Testis (tissue), 3 donors: ENCODE results near the gene GPR15LG. TPM values are rescaled to one million over a fixed set of nuclear protein-coding genes. Genes with fewer than 3 reads are reported as not detected.

Experiments
- DNase-seq: peaks from one replicate; pipeline ENCODE4 v3.0.0-alpha.2; 2019
- H3K27ac ChIP-seq, 2 donors: fragments of 200-600 bp; sonication (generic); one replicate each; pipeline ENCODE4 v1.5.1; 2019
- H3K27me3 ChIP-seq: fragments of 200-600 bp; sonication (generic); one replicate; pipeline ENCODE4 v1.5.1; 2019
- H3K36me3 ChIP-seq: fragments of 200-600 bp; sonication (generic); one replicate; pipeline ENCODE4 v1.5.1; 2017; ENCODE audit warnings: low read depth; ENCODE audit errors: missing control alignments
- H3K4me1 ChIP-seq: fragments of 200-600 bp; sonication (generic); one replicate; pipeline ENCODE4 v1.5.1; 2019
- H3K4me3 ChIP-seq, 2 donors: fragments of 200-600 bp; sonication (generic); one replicate each; pipeline ENCODE4 v1.5.1; 2017 to 2019
- H3K9me3 ChIP-seq: fragments of 200-600 bp; sonication (generic); one replicate; pipeline ENCODE4 v1.5.1; 2017
- POLR2A ChIP-seq: fragments of 450-650 bp; IDR thresholded peaks from one replicate; pipeline ENCODE4 v1.6.1; 2017; ENCODE audit warnings: antibody characterized with exemption, mild to moderate bottlenecking, moderate library complexity
- WGBS, 2 donors: methylation state at CpG; one replicate each; pipeline ENCODE4 v1.1.5; 2018; 5-methylcytosine and 5-hydroxymethylcytosine counted together
- intact Hi-C: fragments of 100-400 bp; cut with DNase I; formaldehyde crosslinking; loops from one replicate; pipeline ENCODE4 v1.15.1; 2023; ENCODE audit warnings: low total_unique reads
- polyA plus RNA-seq: library from polyadenylated mRNA; stranded (reverse); fragments of 350-450 nt; fragmentation: Illumina TruSeq; extraction: RNeasy Lipid Tissue Mini Kit (QIAGEN cat#74804); gene quantifications from one replicate; pipeline ENCODE4 v1.2.3, GENCODE V29; 2014; ENCODE audit warnings: low read depth, low replicate concordance; ENCODE audit not compliant: insufficient read depth
- total RNA-seq, 2 donors: library from RNA; depleted of rRNA; stranded (reverse); fragments of >200 nt; gene quantifications; one replicate each; pipeline ENCODE4 v1.2.3, GENCODE V29; 2016
- TF ChIP-seq, protein P1 (sequence below), 3 experiments: fragments of 450-650 bp in 2 of 3; fragments of 200-600 bp in 1 of 3; sonication (generic) in 1 of 3; IDR thresholded peaks; one replicate each; pipeline ENCODE4 v1.5.1; 2016 to 2019; ENCODE audit warnings: antibody characterized with exemption in 3 of 3, mild to moderate bottlenecking in 2 of 3, moderate library complexity in 1 of 3

Gene GPR15LG
- total and polyA plus RNA-seq, 3 donors from 2014 or later: not detected

DNA sequence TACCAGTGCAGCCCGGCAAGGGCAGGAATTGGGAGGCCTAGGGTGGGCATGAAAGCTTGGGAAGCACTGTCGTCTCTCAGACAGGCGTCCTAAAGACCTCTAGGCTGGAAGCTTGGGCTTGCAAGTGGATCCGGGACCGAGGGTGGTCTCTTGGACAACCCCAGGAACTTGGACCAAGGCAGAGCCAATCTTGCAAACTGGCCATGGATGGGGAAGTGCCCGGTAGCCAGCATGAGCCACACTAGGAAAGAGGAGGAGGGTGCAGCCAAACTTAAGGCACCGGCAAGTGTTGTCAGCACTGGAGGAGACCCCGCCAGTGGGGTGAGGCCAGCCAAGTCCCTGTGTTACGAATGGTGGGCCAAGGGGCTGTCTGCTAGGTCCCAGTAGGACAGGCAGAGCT lies 43.2 kb downstream of the GPR15LG start:
- Histone ChIP-seq H3K9me3 (no peaks in the 10 kb centered on the region), H3K27ac (no peak overlapping the region), H3K4me3 (no peak overlapping the region), H3K27me3 (no peaks in the 10 kb centered on the region), H3K4me1 (no peaks in the 10 kb centered on the region), H3K36me3 (no peaks in the 10 kb centered on the region)
- 88 to 96% methylated on average over 8 to 9 of the region's 9 CpGs for WGBS, 2 donors
- no peak for DNase-seq
- intact Hi-C loops: no loop called here
- TF ChIP-seq, protein P1, sequence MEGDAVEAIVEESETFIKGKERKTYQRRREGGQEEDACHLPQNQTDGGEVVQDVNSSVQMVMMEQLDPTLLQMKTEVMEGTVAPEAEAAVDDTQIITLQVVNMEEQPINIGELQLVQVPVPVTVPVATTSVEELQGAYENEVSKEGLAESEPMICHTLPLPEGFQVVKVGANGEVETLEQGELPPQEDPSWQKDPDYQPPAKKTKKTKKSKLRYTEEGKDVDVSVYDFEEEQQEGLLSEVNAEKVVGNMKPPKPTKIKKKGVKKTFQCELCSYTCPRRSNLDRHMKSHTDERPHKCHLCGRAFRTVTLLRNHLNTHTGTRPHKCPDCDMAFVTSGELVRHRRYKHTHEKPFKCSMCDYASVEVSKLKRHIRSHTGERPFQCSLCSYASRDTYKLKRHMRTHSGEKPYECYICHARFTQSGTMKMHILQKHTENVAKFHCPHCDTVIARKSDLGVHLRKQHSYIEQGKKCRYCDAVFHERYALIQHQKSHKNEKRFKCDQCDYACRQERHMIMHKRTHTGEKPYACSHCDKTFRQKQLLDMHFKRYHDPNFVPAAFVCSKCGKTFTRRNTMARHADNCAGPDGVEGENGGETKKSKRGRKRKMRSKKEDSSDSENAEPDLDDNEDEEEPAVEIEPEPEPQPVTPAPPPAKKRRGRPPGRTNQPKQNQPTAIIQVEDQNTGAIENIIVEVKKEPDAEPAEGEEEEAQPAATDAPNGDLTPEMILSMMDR (IDR thresholded peaks at IDR 0.05): no peak
- TF ChIP-seq POLR2A: no peak

- TF ChIP-seq, protein P1 (IDR thresholded peaks at IDR 0.05): no peak
- TF ChIP-seq POLR2A: no peak
- intact Hi-C loops: no loop called here
- no peaks in the 10 kb centered on the region for H3K36me3 ChIP-seq
- H3K27me3 ChIP-seq: no peaks in the 10 kb centered on the region
- no peaks in the 10 kb centered on the region for H3K4me1 ChIP-seq
- WGBS, 2 donors: 91 to 92% methylated on average over 4 of the region's 4 CpGs
- no peak overlapping the region for H3K4me3 ChIP-seq
- no peaks in the 10 kb centered on the region for H3K9me3 ChIP-seq
- no peak for DNase-seq
- H3K27ac ChIP-seq: no peak overlapping the region
These were observed 44.1 kb downstream of the GPR15LG start for GRCh38 chr10:84217746-84218145.

DNA sequence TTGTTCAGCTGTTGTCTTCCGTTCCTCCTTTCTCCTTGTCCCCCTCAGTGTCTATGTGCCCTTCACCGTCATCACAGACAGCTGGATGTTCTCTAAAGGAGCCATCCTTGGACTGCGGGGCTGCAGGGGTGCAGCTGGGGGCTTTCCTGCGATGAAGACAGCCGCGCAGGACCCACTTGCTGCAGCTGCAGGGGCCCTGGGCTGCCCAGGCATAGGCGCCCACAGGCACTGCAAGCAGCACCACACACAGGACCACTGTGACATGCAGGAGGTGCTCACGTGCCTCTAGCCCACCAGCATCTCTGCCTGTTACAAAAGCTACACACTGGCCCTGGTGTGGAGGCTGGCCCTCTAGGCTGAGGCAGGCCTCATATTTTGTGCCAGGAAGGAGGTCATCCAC lies 48.3 kb downstream of the GPR15LG start:
- no peak for DNase-seq
- 76 to 91% methylated on average over 6 to 7 of the region's 8 CpGs for WGBS, 2 donors
- Histone ChIP-seq H3K36me3 (no peaks in the 10 kb centered on the region), H3K4me3 (no peak overlapping the region), H3K27ac (no peak overlapping the region), H3K27me3 (no peaks in the 10 kb centered on the region), H3K9me3 (no peaks in the 10 kb centered on the region), H3K4me1 (no peaks in the 10 kb centered on the region)
- TF ChIP-seq, protein P1 (IDR thresholded peaks at IDR 0.05): no peak
- TF ChIP-seq POLR2A: no peak
- intact Hi-C loops: no loop called here

GRCh38 chr10:84224411-84225028 lies 50.9 kb downstream of the GPR15LG start:
- Histone ChIP-seq H3K4me1 (no peaks in the 10 kb centered on the region), H3K4me3 (no peak overlapping the region), H3K36me3 (no peaks in the 10 kb centered on the region), H3K9me3 (no peaks in the 10 kb centered on the region), H3K27me3 (no peaks in the 10 kb centered on the region), H3K27ac (no peak overlapping the region)
- 50 to 56% methylated on average over 6 of the region's 6 CpGs for WGBS, 2 donors
- no peak for DNase-seq
- intact Hi-C loops: no loop called here
- TF ChIP-seq, protein P1 (IDR thresholded peaks at IDR 0.05): no peak
- TF ChIP-seq POLR2A: no peak
